K562 (cell line): ENCODE measurements around the gene UBA3. TPM values are rescaled to one million over a fixed set of nuclear protein-coding genes. Genes with fewer than 3 reads are reported as not detected.

ENCODE experiments used
- ATAC-seq: fragments of 200-7000 bp; cut with Tn5 transposase; 3 replicates; pipeline ENCODE4 v1.9.1; 2020; ENCODE audit warnings: moderate library complexity
- BruUV-seq: library from RNA; stranded (reverse); fragments of 400-500 nt; replicated peaks from 2 replicates; lab custom pipeline; 2021; lab: Mats Ljungman, UMichigan
- CTCF ChIA-PET: fragments of 300-600 bp; formaldehyde crosslinking; extraction: SDS; loops from one replicate; lab custom pipeline; 2021; ENCODE audit warnings: low intra/inter-chr PET ratio; lab: Yijun Ruan, JAX
- POLR2A ChIA-PET: fragments of 300-600, 350-650 bp; sonication (Branson Sonifier 250); formaldehyde crosslinking; extraction: SDS; loops from one replicate; lab custom pipeline; 2021; ENCODE audit warnings: antibody characterized with exemption, inconsistent platforms; lab: Yijun Ruan, JAX
- DNase-seq, 4 experiments: peaks; one replicate each; pipeline versions ENCODE4 v3.0.0 to v3.0.0-alpha.2; 2011 to 2018; ENCODE audit warnings: low spot score in 3 of 4, mixed read lengths in 3 of 4; ENCODE audit errors: extremely low read depth in 1 of 4
- FAIRE-seq: peaks from 2 replicates; lab custom pipeline; 2011; peaks lifted over from hg19 to GRCh38; lab: Jason Lieb, UNC
- H2AFZ ChIP-seq: 2 replicates; pipeline ENCODE4 v1.6.0; 2011; ENCODE audit warnings: low read depth, low read length, control low read depth, inconsistent platforms
- H3K27ac ChIP-seq: fragments of 200-600 bp; 3 replicates; pipeline ENCODE4 v1.8.0; 2011; ENCODE audit warnings: low read depth, mild to moderate bottlenecking, control low read depth, inconsistent platforms, low read length, moderate library complexity, mixed read lengths; ENCODE audit errors: extremely low read depth
- H3K27me3 ChIP-seq, 2 experiments: fragments of 300-600 bp in 1 of 2; 2 replicates in 1 of 2; 3 replicates in 1 of 2; pipeline versions ENCODE4 v1.6.0 to v1.8.0; 2011; ENCODE audit warnings: inconsistent platforms in 2 of 2, low read length in 2 of 2, mild to moderate bottlenecking in 1 of 2, mixed read lengths in 1 of 2, moderate library complexity in 1 of 2; ENCODE audit not compliant: control insufficient read depth in 2 of 2, insufficient read depth in 2 of 2
- H3K36me3 ChIP-seq: fragments of 300-600 bp; 3 replicates; pipeline ENCODE4 v1.8.0; 2011; ENCODE audit warnings: mild to moderate bottlenecking, low read length, inconsistent platforms; ENCODE audit not compliant: control insufficient read depth, insufficient read depth
- H3K4me1 ChIP-seq, 2 experiments: fragments of 200-600 bp in 1 of 2; replicated peaks in 1 of 2; 2 replicates in 1 of 2; 3 replicates in 1 of 2; pipeline versions ENCODE4 v1.5.1 to v1.8.0; 2011; ENCODE audit warnings: inconsistent platforms in 2 of 2, low read length in 2 of 2, mild to moderate bottlenecking in 1 of 2, mixed read lengths in 1 of 2, moderate library complexity in 1 of 2; ENCODE audit not compliant: control insufficient read depth in 2 of 2, insufficient read depth in 2 of 2
- H3K4me2 ChIP-seq: 2 replicates; pipeline ENCODE4 v1.6.1; 2011; ENCODE audit warnings: low read length, control low read depth, inconsistent platforms, mixed read lengths; ENCODE audit not compliant: insufficient read depth
- H3K4me3 ChIP-seq: fragments of 200-600 bp; sonication (generic), shearing (Covaris generic); 2 replicates; pipeline ENCODE4 v1.5.1; 2016; ENCODE audit warnings: control low read depth, inconsistent platforms
- H3K79me2 ChIP-seq: fragments of 200-600 bp; 3 replicates; pipeline ENCODE4 v1.8.0; 2011; ENCODE audit warnings: low read length, inconsistent platforms; ENCODE audit not compliant: control insufficient read depth, insufficient read depth
- H3K9ac ChIP-seq, 2 experiments: 2 replicates each; pipeline versions ENCODE4 v1.6.0 to v1.6.1; 2011; ENCODE audit warnings: low read depth in 2 of 2, low read length in 2 of 2, control low read depth in 1 of 2, inconsistent platforms in 1 of 2, mild to moderate bottlenecking in 1 of 2, mixed read lengths in 1 of 2; ENCODE audit not compliant: insufficient read depth in 1 of 2
- H3K9me1 ChIP-seq: one replicate; pipeline ENCODE4 v1.6.0; 2011; ENCODE audit warnings: inconsistent platforms, mild to moderate bottlenecking, low read length, moderate library complexity; ENCODE audit not compliant: control insufficient read depth, insufficient read depth
- H3K9me3 ChIP-seq: replicated peaks from 2 replicates; pipeline ENCODE4 v1.5.1; 2011; ENCODE audit warnings: low read depth, low read length, inconsistent platforms; ENCODE audit not compliant: control insufficient read depth, insufficient read depth
- H4K20me1 ChIP-seq: replicated peaks from 2 replicates; pipeline ENCODE4 v1.6.1; 2011; ENCODE audit warnings: low read length, inconsistent platforms, mixed read lengths; ENCODE audit not compliant: control insufficient read depth, insufficient read depth
- GABPA ChIP-seq: fragments of 200-800 bp; sonication (Bioruptor generic); conservative IDR thresholded peaks from 2 replicates; pipeline ENCODE4 v1.6.1; 2016; ENCODE audit warnings: low read depth, missing genetic modification characterization, missing compliant biosample characterization
- WGBS: fragments of 100-300 bp; shearing (Covaris generic); methylation state at CpG from one replicate; pipeline ENCODE4 v1.1.6; 2016; ENCODE audit warnings: low coverage, mixed read lengths; ENCODE audit not compliant: insufficient coverage; ENCODE audit errors: missing lambda C conversion rate; 5-methylcytosine and 5-hydroxymethylcytosine counted together
- in situ Hi-C: fragments of 300-500 bp; cut with MboI; formaldehyde crosslinking; loops from 4 replicates; pipeline ENCODE4 v1.15.0; 2018; ENCODE audit warnings: inconsistent platforms, mixed read lengths
- intact Hi-C: fragments of 100-400 bp; cut with micrococcal nuclease; formaldehyde crosslinking; loops from 2 replicates; pipeline ENCODE4 v1.14.2; 2022
- polyA plus RNA-seq, 8 experiments: library from polyadenylated mRNA; depleted of rRNA in 4 of 8; stranded (reverse) in 5 of 8; unstranded in 3 of 8; fragments of >200 nt; fragmentation: Nextera tagmentation in 2 of 8; fragmentation: Illumina TruSeq in 1 of 8; extraction: Ambion mirVana in 2 of 8; extraction: Trizol in 1 of 8; gene quantifications; 2 replicates each; pipeline versions ENCODE4 v1.2.1 to v1.2.3, GENCODE V29; 2011 to 2014; ENCODE audit warnings: inconsistent platforms in 1 of 8, missing spikeins in 1 of 8
- total RNA-seq, 7 experiments: library from RNA; depleted of rRNA in 6 of 7; stranded (reverse); fragments of >200 nt in 6 of 7; fragmentation: Illumina TruSeq in 2 of 7; extraction: Trizol in 2 of 7; gene quantifications; 2 replicates each; pipeline versions ENCODE4 v1.2.1 to v1.2.3, GENCODE V29; 2011 to 2021; ENCODE audit warnings: low replicate concordance in 1 of 7
- TF ChIP-seq, protein P1 (sequence below): sonication (generic); formaldehyde crosslinking; IDR thresholded peaks from 2 replicates; pipeline ENCODE4 v1.8.1; 2023; ENCODE audit warnings: mild to moderate bottlenecking, missing genetic modification reagents

The UBA3 gene
- total and polyA plus RNA-seq, 9 of the 15 experiments (the other 6 are each of a cell fraction or from before 2014, with no cell fraction given): 23.2 to 80.0 (median 38.6) TPM

DNA sequence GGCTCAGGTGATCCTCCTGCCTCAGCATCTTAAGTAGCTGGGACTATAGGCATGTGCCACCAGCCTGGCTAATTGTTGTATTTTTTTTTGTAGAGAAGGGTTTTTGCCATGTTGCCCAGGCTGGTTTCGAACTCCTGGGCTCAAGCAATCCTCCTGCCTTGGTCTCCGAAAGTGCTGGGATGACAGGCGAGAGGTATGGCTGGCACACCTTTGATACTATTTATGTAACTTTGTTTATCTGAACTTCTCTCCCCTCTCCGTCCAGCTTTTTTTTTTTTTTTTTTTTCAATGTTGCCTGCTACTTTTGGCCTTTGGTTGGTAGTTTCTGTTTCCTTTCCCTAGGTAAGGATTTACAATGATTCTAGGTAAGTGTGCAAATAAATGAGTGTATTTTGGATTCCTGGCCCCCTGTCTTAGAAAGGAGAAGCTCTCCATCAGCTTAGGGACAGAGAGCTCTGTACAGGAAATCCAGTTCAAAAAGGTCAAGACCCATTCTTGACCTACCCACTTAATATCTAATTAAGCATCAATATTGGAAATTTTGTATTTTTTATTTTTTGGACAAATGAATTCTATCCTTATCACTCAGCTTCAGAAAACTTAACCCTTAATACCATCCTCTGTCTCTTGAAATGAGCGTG lies 11.3 kb upstream of the UBA3 start:
- CTCF ChIA-PET: no interaction called here
- in situ Hi-C loops (no loop called here), intact Hi-C loops (no loop called here)
- H4K20me1 ChIP-seq: no peaks in the 10 kb centered on the region
- H3K9me3 ChIP-seq: no peaks in the 10 kb centered on the region
- H2AFZ ChIP-seq: no peak overlapping the region
- BruUV-seq: no TSS peak
- POLR2A ChIA-PET: interaction anchor here (0.6 to 2.7 kb wide), 3 partner anchors 10 to 215 kb away, joined by 3 to 17 read pairs (median 4); no protein-coding TSS in a partner anchor
- H3K4me2 ChIP-seq: no peak overlapping the region
- 62% methylated on average over 4 of the region's 5 CpGs for WGBS
- TF ChIP-seq, protein P1, sequence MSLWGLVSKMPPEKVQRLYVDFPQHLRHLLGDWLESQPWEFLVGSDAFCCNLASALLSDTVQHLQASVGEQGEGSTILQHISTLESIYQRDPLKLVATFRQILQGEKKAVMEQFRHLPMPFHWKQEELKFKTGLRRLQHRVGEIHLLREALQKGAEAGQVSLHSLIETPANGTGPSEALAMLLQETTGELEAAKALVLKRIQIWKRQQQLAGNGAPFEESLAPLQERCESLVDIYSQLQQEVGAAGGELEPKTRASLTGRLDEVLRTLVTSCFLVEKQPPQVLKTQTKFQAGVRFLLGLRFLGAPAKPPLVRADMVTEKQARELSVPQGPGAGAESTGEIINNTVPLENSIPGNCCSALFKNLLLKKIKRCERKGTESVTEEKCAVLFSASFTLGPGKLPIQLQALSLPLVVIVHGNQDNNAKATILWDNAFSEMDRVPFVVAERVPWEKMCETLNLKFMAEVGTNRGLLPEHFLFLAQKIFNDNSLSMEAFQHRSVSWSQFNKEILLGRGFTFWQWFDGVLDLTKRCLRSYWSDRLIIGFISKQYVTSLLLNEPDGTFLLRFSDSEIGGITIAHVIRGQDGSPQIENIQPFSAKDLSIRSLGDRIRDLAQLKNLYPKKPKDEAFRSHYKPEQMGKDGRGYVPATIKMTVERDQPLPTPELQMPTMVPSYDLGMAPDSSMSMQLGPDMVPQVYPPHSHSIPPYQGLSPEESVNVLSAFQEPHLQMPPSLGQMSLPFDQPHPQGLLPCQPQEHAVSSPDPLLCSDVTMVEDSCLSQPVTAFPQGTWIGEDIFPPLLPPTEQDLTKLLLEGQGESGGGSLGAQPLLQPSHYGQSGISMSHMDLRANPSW (CRISPR knock-in tag): no peak
- 0 out of 2 replicates have a peak, but pooled peaks have one; percentile 36 for TF ChIP-seq GABPA (tag)
- peaks cover 3% of the 10 kb centered on the region for H3K79me2 ChIP-seq
- H3K4me3 ChIP-seq: no peak overlapping the region
- no peaks in the 10 kb centered on the region for H3K9me1 ChIP-seq
- H3K27ac ChIP-seq: no peak overlapping the region
- H3K4me1 ChIP-seq: peaks cover 3 to 10% of the 10 kb centered on the region in 2 experiments; a peak in 4 of 5 replicates
- FAIRE-seq: no peak
- no peak for ATAC-seq
- no peak overlapping the region for H3K9ac ChIP-seq
- no peak for DNase-seq
- H3K27me3 ChIP-seq: no peaks in the 10 kb centered on the region
- no peaks in the 10 kb centered on the region for H3K36me3 ChIP-seq
